Liver (tissue), 3 donors: ENCODE data around the gene TEX264.

ENCODE experiments used
- EGR1 ChIP-seq, 2 donors: IDR thresholded peaks; 2 replicates each; pipeline ENCODE4 v1.6.1; 2016 to 2018; ENCODE audit warnings: antibody characterized with exemption in 2 of 2, low read depth in 2 of 2
- FOXA1 ChIP-seq: IDR thresholded peaks from 2 replicates; pipeline ENCODE4 v1.6.1; 2016; ENCODE audit warnings: antibody characterized with exemption
- NR2F2 ChIP-seq: IDR thresholded peaks from 2 replicates; pipeline ENCODE4 v1.6.1; 2016; ENCODE audit warnings: antibody characterized with exemption
- RAD21 ChIP-seq, 2 donors: IDR thresholded peaks; 2 replicates each; pipeline ENCODE4 v1.6.1; 2016; ENCODE audit warnings: antibody characterized with exemption in 2 of 2, mild to moderate bottlenecking in 2 of 2
- SP1 ChIP-seq: IDR thresholded peaks from 2 replicates; pipeline ENCODE4 v1.6.1; 2018; ENCODE audit warnings: antibody characterized with exemption, mild to moderate bottlenecking
- TAF1 ChIP-seq: conservative IDR thresholded peaks from 2 replicates; pipeline ENCODE4 v1.6.1; 2016; ENCODE audit warnings: antibody characterized with exemption, mild to moderate bottlenecking
- YY1 ChIP-seq: IDR thresholded peaks from 2 replicates; pipeline ENCODE4 v1.6.1; 2016; ENCODE audit warnings: antibody characterized with exemption, mild to moderate bottlenecking
- TF ChIP-seq, protein P1 (sequence below): fragments of 150-350 bp; IDR thresholded peaks from 2 replicates; pipeline ENCODE4 v1.5.1; 2017; ENCODE audit warnings: improper control_type of control experiment, low read depth, low read length; ENCODE audit not compliant: missing input control
- TF ChIP-seq, protein P2 (sequence below): IDR thresholded peaks from 2 replicates; pipeline ENCODE4 v1.6.1; 2016; ENCODE audit warnings: antibody characterized with exemption
- donor health status: healthy.
- donor health status: healthy.

DNA sequence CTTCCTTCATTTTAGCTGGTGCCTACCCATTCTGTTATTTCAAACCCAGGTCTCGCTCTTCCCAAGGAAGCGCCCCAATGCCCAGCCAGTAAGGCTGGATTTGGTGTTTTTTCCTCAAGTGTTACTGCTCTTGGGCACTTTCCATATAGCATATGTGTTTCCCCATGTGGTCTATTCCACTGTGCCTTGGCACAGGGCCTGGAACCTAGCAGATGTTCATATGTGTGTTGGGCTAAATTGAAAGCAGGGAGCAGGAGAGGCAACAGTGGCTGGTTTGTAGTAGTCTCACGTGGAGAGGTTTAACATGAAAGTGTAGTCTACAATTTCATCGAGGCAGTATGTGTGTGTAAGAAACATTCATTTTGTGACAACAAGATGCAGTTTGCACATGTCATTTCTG lies 48.2 kb upstream of the TEX264 start:
- TF ChIP-seq TAF1 (no peak), RAD21 (IDR thresholded peaks at IDR 0.05) (no peak), NR2F2 (no peak), YY1 (no peak), EGR1 (IDR thresholded peaks at IDR 0.05; ENCODE audit: low read depth in 2 of 2) (no peak), SP1 (no peak), FOXA1 (no peak)
- TF ChIP-seq, protein P1, sequence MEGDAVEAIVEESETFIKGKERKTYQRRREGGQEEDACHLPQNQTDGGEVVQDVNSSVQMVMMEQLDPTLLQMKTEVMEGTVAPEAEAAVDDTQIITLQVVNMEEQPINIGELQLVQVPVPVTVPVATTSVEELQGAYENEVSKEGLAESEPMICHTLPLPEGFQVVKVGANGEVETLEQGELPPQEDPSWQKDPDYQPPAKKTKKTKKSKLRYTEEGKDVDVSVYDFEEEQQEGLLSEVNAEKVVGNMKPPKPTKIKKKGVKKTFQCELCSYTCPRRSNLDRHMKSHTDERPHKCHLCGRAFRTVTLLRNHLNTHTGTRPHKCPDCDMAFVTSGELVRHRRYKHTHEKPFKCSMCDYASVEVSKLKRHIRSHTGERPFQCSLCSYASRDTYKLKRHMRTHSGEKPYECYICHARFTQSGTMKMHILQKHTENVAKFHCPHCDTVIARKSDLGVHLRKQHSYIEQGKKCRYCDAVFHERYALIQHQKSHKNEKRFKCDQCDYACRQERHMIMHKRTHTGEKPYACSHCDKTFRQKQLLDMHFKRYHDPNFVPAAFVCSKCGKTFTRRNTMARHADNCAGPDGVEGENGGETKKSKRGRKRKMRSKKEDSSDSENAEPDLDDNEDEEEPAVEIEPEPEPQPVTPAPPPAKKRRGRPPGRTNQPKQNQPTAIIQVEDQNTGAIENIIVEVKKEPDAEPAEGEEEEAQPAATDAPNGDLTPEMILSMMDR: no peak
- TF ChIP-seq, protein P2, sequence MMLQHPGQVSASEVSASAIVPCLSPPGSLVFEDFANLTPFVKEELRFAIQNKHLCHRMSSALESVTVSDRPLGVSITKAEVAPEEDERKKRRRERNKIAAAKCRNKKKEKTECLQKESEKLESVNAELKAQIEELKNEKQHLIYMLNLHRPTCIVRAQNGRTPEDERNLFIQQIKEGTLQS: no peak
